CD14-positive monocyte (primary cell): Measurements from ENCODE around the gene HCFC2. TPM values are rescaled to one million over a fixed set of nuclear protein-coding genes. Genes with fewer than 3 reads are reported as not detected.

Source experiments
- DNase-seq, 3 donors: peaks; one replicate each; pipeline ENCODE4 v3.0.0-alpha.2; 2011 to 2022
- H2AFZ ChIP-seq: 2 replicates; pipeline ENCODE4 v1.6.0; 2012; ENCODE audit warnings: mild to moderate bottlenecking, low read depth, low read length, inconsistent platforms; ENCODE audit not compliant: insufficient read depth, poor library complexity, severe bottlenecking
- H3K27ac ChIP-seq, 2 donors: 1 replicate in 1 of 2; 2 replicates in 1 of 2; pipeline ENCODE4 v1.5.1; 2012 to 2013; ENCODE audit warnings: low read length in 2 of 2, control low read depth in 1 of 2, inconsistent platforms in 1 of 2, low read depth in 1 of 2, mild to moderate bottlenecking in 1 of 2
- H3K27me3 ChIP-seq, 2 donors: one replicate each; pipeline versions ENCODE4 v1.6.0 to v1.6.1; 2011 to 2013; ENCODE audit warnings: low read length in 2 of 2; ENCODE audit not compliant: control insufficient read depth in 2 of 2, insufficient read depth in 2 of 2
- H3K36me3 ChIP-seq, 2 donors: replicated peaks in 1 of 2; 1 replicate in 1 of 2; 2 replicates in 1 of 2; pipeline versions ENCODE4 v1.5.1 to v1.6.1; 2012 to 2013; ENCODE audit warnings: low read length in 2 of 2, control low read depth in 1 of 2, inconsistent platforms in 1 of 2, mild to moderate bottlenecking in 1 of 2; ENCODE audit not compliant: insufficient read depth in 2 of 2, control insufficient read depth in 1 of 2
- H3K4me1 ChIP-seq, 2 donors: 1 replicate in 1 of 2; 2 replicates in 1 of 2; pipeline versions ENCODE4 v1.5.1 to v1.6.1; 2012 to 2013; ENCODE audit warnings: low read length in 2 of 2, control low read depth in 1 of 2, inconsistent platforms in 1 of 2, mild to moderate bottlenecking in 1 of 2, moderate library complexity in 1 of 2; ENCODE audit not compliant: insufficient read depth in 2 of 2, control insufficient read depth in 1 of 2
- H3K4me2 ChIP-seq: replicated peaks from 2 replicates; pipeline ENCODE3; 2012; ENCODE audit warnings: low read length, moderate library complexity, mild to moderate bottlenecking; ENCODE audit not compliant: poor library complexity, severe bottlenecking; ENCODE audit errors: extremely low read depth
- H3K4me3 ChIP-seq, 3 experiments: fragments of 200-600 bp in 1 of 3; sonication (generic) in 1 of 3; replicated peaks in 1 of 3; 1 replicate in 2 of 3; 2 replicates in 1 of 3; pipeline ENCODE4 v1.5.1; 2011 to 2013; ENCODE audit warnings: low read length in 3 of 3, mild to moderate bottlenecking in 3 of 3, control low read depth in 2 of 3, low read depth in 2 of 3, inconsistent platforms in 1 of 3, moderate library complexity in 1 of 3
- H3K79me2 ChIP-seq: 2 replicates; pipeline ENCODE4 v1.6.0; 2012; ENCODE audit warnings: mild to moderate bottlenecking, control low read depth, inconsistent platforms, low read length, moderate library complexity; ENCODE audit not compliant: insufficient read depth
- H3K9ac ChIP-seq: 2 replicates; pipeline ENCODE4 v1.6.0; 2017; ENCODE audit warnings: low read length, mild to moderate bottlenecking; ENCODE audit not compliant: insufficient read depth, poor library complexity, severe bottlenecking
- H3K9me3 ChIP-seq, 2 donors: replicated peaks in 1 of 2; 1 replicate in 1 of 2; 2 replicates in 1 of 2; pipeline versions ENCODE4 v1.5.1 to v1.6.1; 2012 to 2013; ENCODE audit warnings: low read length in 2 of 2, control low read depth in 1 of 2; ENCODE audit not compliant: control insufficient read depth in 1 of 2, insufficient read depth in 1 of 2
- H4K20me1 ChIP-seq: 2 replicates; pipeline ENCODE4 v1.6.0; 2012; ENCODE audit warnings: mild to moderate bottlenecking, low read length, control low read depth, moderate library complexity; ENCODE audit not compliant: insufficient read depth
- H3K27ac Mint-ChIP-seq, 7 donors: one replicate each; pipeline ENCODE4 v1.8.0; 2020; ENCODE audit warnings: mild to moderate bottlenecking in 7 of 7, mixed read lengths in 7 of 7, moderate library complexity in 6 of 7, inconsistent platforms in 2 of 7
- H3K27me3 Mint-ChIP-seq, 3 donors: one replicate each; pipeline ENCODE4 v1.8.0; 2021 to 2022; ENCODE audit warnings: low read depth in 3 of 3, mild to moderate bottlenecking in 3 of 3, mixed read lengths in 3 of 3, moderate library complexity in 3 of 3, inconsistent platforms in 1 of 3
- H3K36me3 Mint-ChIP-seq, 2 donors: one replicate each; pipeline ENCODE4 v1.8.0; 2020; ENCODE audit warnings: mixed read lengths in 2 of 2, inconsistent platforms in 1 of 2, mild to moderate bottlenecking in 1 of 2
- H3K4me1 Mint-ChIP-seq: one replicate; pipeline ENCODE4 v1.8.0; 2020; ENCODE audit warnings: mild to moderate bottlenecking, mixed read lengths
- H3K4me3 Mint-ChIP-seq, 2 donors: one replicate each; pipeline ENCODE4 v1.8.0; 2020; ENCODE audit warnings: mild to moderate bottlenecking in 2 of 2, mixed read lengths in 2 of 2, moderate library complexity in 1 of 2
- H3K9me3 Mint-ChIP-seq, 7 donors: one replicate each; pipeline ENCODE4 v1.8.0; 2020 to 2022; ENCODE audit warnings: mixed read lengths in 7 of 7, mild to moderate bottlenecking in 6 of 7, moderate library complexity in 6 of 7, inconsistent platforms in 2 of 7
- WGBS: methylation state at CpG from one replicate; pipeline ENCODE4 v1.1.5; 2013; ENCODE audit warnings: missing lambda C conversion rate; ENCODE audit not compliant: insufficient coverage; 5-methylcytosine and 5-hydroxymethylcytosine counted together
- intact Hi-C, 2 donors: fragments of 100-400 bp; cut with micrococcal nuclease; formaldehyde crosslinking; loops; one replicate each; pipeline versions ENCODE4 v1.15.0 to v1.15.1; 2023
- polyA plus RNA-seq, 3 donors: library from polyadenylated mRNA; depleted of rRNA in 1 of 3; unstranded in 2 of 3; stranded (reverse) in 1 of 3; fragments of 300-500 nt in 2 of 3; fragments of >200 nt in 1 of 3; fragmentation: Illumina TruSeq in 2 of 3; gene quantifications; 1 replicate in 2 of 3; 2 replicates in 1 of 3; pipeline ENCODE4 v1.2.3, GENCODE V29; 2012 to 2021
- TF ChIP-seq, protein P1 (sequence below): fragments of 200-600 bp; IDR thresholded peaks from one replicate; pipeline ENCODE4 v1.8.0; 2022; ENCODE audit warnings: antibody characterized with exemption, mild to moderate bottlenecking

Gene HCFC2
- polyA plus RNA-seq, 3 donors = 3.3 to 8.7 (median 4.3) TPM

DNA sequence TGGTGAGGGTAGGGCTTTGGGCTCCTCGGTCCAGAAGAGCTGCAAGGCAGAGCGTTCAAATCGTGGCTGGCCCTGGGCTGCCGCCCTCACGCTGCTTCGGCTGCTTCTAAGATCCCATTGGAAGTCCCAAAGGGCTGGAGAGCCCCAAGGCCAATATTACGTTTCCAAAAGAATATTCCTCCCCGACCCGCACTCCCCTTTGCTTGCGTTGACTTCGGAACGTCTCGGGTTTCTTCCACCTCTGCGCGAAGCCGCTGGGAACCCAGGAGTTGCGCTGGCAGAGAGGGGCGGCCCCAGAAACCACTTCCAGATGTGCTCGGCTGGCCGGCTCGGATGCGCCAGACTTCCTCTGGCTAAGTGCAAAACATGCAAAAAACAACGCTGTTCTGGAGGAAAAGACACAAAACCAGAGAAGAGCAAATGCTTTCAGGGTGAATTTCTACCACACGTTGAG lies 14.4 kb upstream of the HCFC2 start, which contains the start of gene GLT8D2:
GLT8D2 (minus strand) TSS at position 285 of the 454 bp plus-strand sequence. CDS start 30,539 bp downstream, outside the sequence.
- H3K79me2 ChIP-seq = no peaks in the 10 kb centered on the region
- peak within 1 kb of the TSS; percentile 32 for H2AFZ ChIP-seq
- H3K4me3 Mint-ChIP-seq = peak within 1 kb of the TSS in 1 of 2 donors; percentile 76
- H3K4me3 ChIP-seq = no peak within 1 kb of the TSS
- no peak within 1 kb of the TSS for H3K27ac ChIP-seq
- no peaks in the 10 kb centered on the region for H3K36me3 Mint-ChIP-seq
- H3K27me3 ChIP-seq = peaks cover 35 to 38% of the 10 kb centered on the region in 2 donors
- no peak within 1 kb of the TSS for H3K27ac Mint-ChIP-seq
- 1% methylated on average over 24 of the region's 24 CpGs for WGBS
- intact Hi-C loops = no loop called here
- H3K4me1 ChIP-seq = peaks cover 0 to 7% of the 10 kb centered on the region in 2 donors
- peak within 1 kb of the TSS; percentile 12 for H3K4me2 ChIP-seq
- no peaks in the 10 kb centered on the region for H3K9me3 Mint-ChIP-seq
- peaks cover 29 to 40% (median 37%) of the 10 kb centered on the region in 3 donors for H3K27me3 Mint-ChIP-seq
- no peaks in the 10 kb centered on the region for H3K36me3 ChIP-seq
- no peaks in the 10 kb centered on the region for H3K9me3 ChIP-seq
- no peak within 1 kb of the TSS for H3K9ac ChIP-seq
- peaks cover 8% of the 10 kb centered on the region for H3K4me1 Mint-ChIP-seq
- TF ChIP-seq, protein P1, sequence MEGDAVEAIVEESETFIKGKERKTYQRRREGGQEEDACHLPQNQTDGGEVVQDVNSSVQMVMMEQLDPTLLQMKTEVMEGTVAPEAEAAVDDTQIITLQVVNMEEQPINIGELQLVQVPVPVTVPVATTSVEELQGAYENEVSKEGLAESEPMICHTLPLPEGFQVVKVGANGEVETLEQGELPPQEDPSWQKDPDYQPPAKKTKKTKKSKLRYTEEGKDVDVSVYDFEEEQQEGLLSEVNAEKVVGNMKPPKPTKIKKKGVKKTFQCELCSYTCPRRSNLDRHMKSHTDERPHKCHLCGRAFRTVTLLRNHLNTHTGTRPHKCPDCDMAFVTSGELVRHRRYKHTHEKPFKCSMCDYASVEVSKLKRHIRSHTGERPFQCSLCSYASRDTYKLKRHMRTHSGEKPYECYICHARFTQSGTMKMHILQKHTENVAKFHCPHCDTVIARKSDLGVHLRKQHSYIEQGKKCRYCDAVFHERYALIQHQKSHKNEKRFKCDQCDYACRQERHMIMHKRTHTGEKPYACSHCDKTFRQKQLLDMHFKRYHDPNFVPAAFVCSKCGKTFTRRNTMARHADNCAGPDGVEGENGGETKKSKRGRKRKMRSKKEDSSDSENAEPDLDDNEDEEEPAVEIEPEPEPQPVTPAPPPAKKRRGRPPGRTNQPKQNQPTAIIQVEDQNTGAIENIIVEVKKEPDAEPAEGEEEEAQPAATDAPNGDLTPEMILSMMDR = no peak
- DNase-seq = no peak
- no peaks in the 10 kb centered on the region for H4K20me1 ChIP-seq

DNA sequence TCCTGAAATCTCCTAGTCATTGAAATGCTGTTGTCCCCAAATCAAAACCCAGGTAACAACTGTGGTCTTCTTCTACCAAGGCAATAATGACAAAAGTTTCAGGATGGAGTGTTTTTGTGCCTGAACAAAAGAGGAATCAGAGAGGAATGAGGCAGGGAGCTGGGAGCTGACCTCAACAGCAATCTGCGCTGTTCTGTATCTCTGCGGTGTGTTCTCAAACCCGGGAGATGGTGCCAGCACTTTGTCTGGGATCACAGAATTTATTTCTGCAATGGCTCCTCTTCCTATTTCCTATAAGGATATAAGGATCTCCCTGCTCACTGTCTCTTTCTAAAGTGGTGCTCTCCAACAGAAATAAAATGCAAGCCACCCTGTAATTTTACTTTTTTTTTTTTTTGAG lies 13.9 kb upstream of the HCFC2 start:
- Mint-ChIP-seq H3K4me3 (peak overlapping the region in 1 of 2 donors; percentile 76), H3K27ac (no peak overlapping the region), H3K4me1 (peaks cover 8% of the 10 kb centered on the region), H3K9me3 (no peaks in the 10 kb centered on the region), H3K36me3 (no peaks in the 10 kb centered on the region), H3K27me3 (peaks cover 29 to 40% (median 38%) of the 10 kb centered on the region in 3 donors)
- intact Hi-C loops = no loop called here
- Histone ChIP-seq H3K36me3 (no peaks in the 10 kb centered on the region), H3K4me1 (peaks cover 0 to 7% of the 10 kb centered on the region in 2 donors), H2AFZ (peak overlapping the region; percentile 32), H3K4me2 (no peak overlapping the region), H3K4me3 (no peak overlapping the region), H3K9ac (no peak overlapping the region), H3K79me2 (no peaks in the 10 kb centered on the region), H3K27ac (no peak overlapping the region), H4K20me1 (no peaks in the 10 kb centered on the region), H3K9me3 (no peaks in the 10 kb centered on the region), H3K27me3 (peaks cover 35 to 38% of the 10 kb centered on the region in 2 donors)
- WGBS = 70% methylated on average over 3 of the region's 3 CpGs
- TF ChIP-seq, protein P1 = no peak
- DNase-seq = no peak
